Measurements from ENCODE around the gene KATNB1.
"Not testable (repeated sequence)": the region's sequence is repeated elsewhere in the genome, so short reads cannot be mapped to it uniquely, and the experiment has no call there.

Gene KATNB1

GRCh38 chr16:57726433-57726947 lies 9.1 kb upstream of the KATNB1 start:
- DNase-seq = no peak

- DNase-seq = no peak
Measured at GRCh38 chr16:57727610-57728009, 8.0 kb upstream of the KATNB1 start.

- DNase-seq = no peak
Measured at GRCh38 chr16:57728336-57729181, 7.0 kb upstream of the KATNB1 start.

- DNase-seq = no peak
Measured at GRCh38 chr16:57729182-57729484, 6.4 kb upstream of the KATNB1 start.

GRCh38 chr16:57729852-57730251 lies 5.7 kb upstream of the KATNB1 start:
- DNase-seq = not testable (repeated sequence)

- DNase-seq = no peak
Measured at GRCh38 chr16:57730771-57731730, 4.5 kb upstream of the KATNB1 start.

GRCh38 chr16:57732037-57732436 lies 3.5 kb upstream of the KATNB1 start:
- DNase-seq = no peak

GRCh38 chr16:57732714-57733113 lies 2.9 kb upstream of the KATNB1 start:
- DNase-seq = no peak

- no peak for DNase-seq
Measured at GRCh38 chr16:57734308-57734924, 1.2 kb upstream of the KATNB1 start.

GRCh38 chr16:57734925-57735754 lies 430 bp upstream of the KATNB1 start:
- peak; percentile 93 to 95 for DNase-seq

GRCh38 chr16:57736419-57737351 lies 1.1 kb downstream of the KATNB1 start:
- DNase-seq = peak in 1 of 2 donors; percentile 27

- no peak for DNase-seq
Measured at GRCh38 chr16:57738844-57739243, 3.3 kb downstream of the KATNB1 start.

- no peak for DNase-seq
Measured at GRCh38 chr16:57739756-57740422, 4.3 kb downstream of the KATNB1 start.

GRCh38 chr16:57740423-57741071 lies 5.0 kb downstream of the KATNB1 start:
- DNase-seq = no peak

GRCh38 chr16:57741660-57742191 lies 6.2 kb downstream of the KATNB1 start:
- DNase-seq = no peak

GRCh38 chr16:57742543-57742942 lies 7.0 kb downstream of the KATNB1 start:
- no peak for DNase-seq

- no peak for DNase-seq
Measured at GRCh38 chr16:57743458-57743857, 7.9 kb downstream of the KATNB1 start.

- DNase-seq = no peak
Measured at GRCh38 chr16:57743886-57744641, 8.5 kb downstream of the KATNB1 start.

- no peak for DNase-seq
Measured at GRCh38 chr16:57744642-57744903, 9.0 kb downstream of the KATNB1 start.

All from stimulated activated CD4-positive, alpha-beta T cell treated with anti-CD3 and anti-CD28 coated beads, Interleukin-2, amount 100 ng/mL, for 48 hours (primary cell).